B cell (primary cell): Measurements from ENCODE around the gene TAF11L2. TPM values are rescaled to one million over a fixed set of nuclear protein-coding genes. Genes with fewer than 3 reads are reported as not detected.

ENCODE experiments used
- ATAC-seq: fragments of 200-7000 bp; cut with Tn5 transposase; one replicate; pipeline ENCODE4 v1.10.0; 2021; ENCODE audit warnings: low read depth, mild to moderate bottlenecking, moderate number of reproducible peaks, moderate library complexity
- CTCF ChIA-PET: fragments of 350-600 bp; sonication (Branson Sonifier 250); formaldehyde crosslinking; loops from one replicate; lab custom pipeline; 2021; ENCODE audit warnings: antibody characterized with exemption, inconsistent platforms; lab: Charles Lee
- POLR2A ChIA-PET: fragments of 350-600 bp; sonication (Branson Sonifier 250); formaldehyde crosslinking; loops from one replicate; lab custom pipeline; 2021; ENCODE audit warnings: antibody characterized with exemption; lab: Charles Lee
- DNase-seq: peaks from one replicate; pipeline ENCODE4 v3.0.0; 2013
- H2AFZ ChIP-seq: 2 replicates; pipeline ENCODE4 v1.6.1; 2012; ENCODE audit warnings: mild to moderate bottlenecking, low read depth, low read length; ENCODE audit not compliant: insufficient read depth, poor library complexity, severe bottlenecking
- H3K27ac ChIP-seq, 2 donors: 1 replicate in 1 of 2; 2 replicates in 1 of 2; pipeline ENCODE4 v1.5.1; 2012 to 2013; ENCODE audit warnings: low read length in 2 of 2, mild to moderate bottlenecking in 2 of 2, moderate library complexity in 1 of 2
- H3K27me3 ChIP-seq, 4 experiments: fragments of 200-600 bp in 1 of 4; sonication (generic) in 1 of 4; replicated peaks in 1 of 4; 1 replicate in 2 of 4; 2 replicates in 2 of 4; pipeline versions ENCODE4 v1.6.1 to v1.7.0; 2013 to 2016; ENCODE audit warnings: low read length in 3 of 4, mild to moderate bottlenecking in 2 of 4, mixed read lengths in 1 of 4, moderate library complexity in 1 of 4; ENCODE audit not compliant: insufficient read depth in 4 of 4, control insufficient read depth in 3 of 4; ENCODE audit errors: control extremely low read depth in 1 of 4
- H3K36me3 ChIP-seq, 2 experiments: replicated peaks in 1 of 2; 1 replicate in 1 of 2; 2 replicates in 1 of 2; pipeline versions ENCODE4 v1.6.1 to v1.7.1; 2013; ENCODE audit warnings: low read length in 1 of 2; ENCODE audit not compliant: insufficient read depth in 2 of 2, control insufficient read depth in 1 of 2; ENCODE audit errors: control extremely low read depth in 1 of 2, extremely low read depth in 1 of 2
- H3K4me1 ChIP-seq, 2 donors: fragments of 200-600 bp in 1 of 2; sonication (generic) in 1 of 2; 1 replicate in 1 of 2; 2 replicates in 1 of 2; pipeline versions ENCODE4 v1.5.1 to v1.6.1; 2013 to 2017; ENCODE audit warnings: low read length in 2 of 2; ENCODE audit not compliant: control insufficient read depth in 2 of 2, insufficient read depth in 2 of 2
- H3K4me2 ChIP-seq: replicated peaks from 2 replicates; pipeline ENCODE3; 2012; ENCODE audit warnings: mild to moderate bottlenecking, low read depth, low read length; ENCODE audit not compliant: poor library complexity, severe bottlenecking
- H3K4me3 ChIP-seq, 5 experiments: fragments of 200-600 bp in 1 of 5; sonication (generic) in 1 of 5; 1 replicate in 3 of 5; 2 replicates in 2 of 5; pipeline versions ENCODE4 v1.5.1 to v1.7.0; 2011 to 2016; ENCODE audit warnings: low read length in 4 of 5, mild to moderate bottlenecking in 4 of 5, low read depth in 2 of 5, control low read depth in 1 of 5, moderate library complexity in 1 of 5; ENCODE audit not compliant: insufficient read depth in 1 of 5; ENCODE audit errors: control extremely low read depth in 1 of 5, extremely low read depth in 1 of 5
- H3K79me2 ChIP-seq: fragments of 200-600 bp; sonication (generic); one replicate; pipeline ENCODE4 v1.6.0; 2016; ENCODE audit warnings: low read length; ENCODE audit not compliant: control insufficient read depth, insufficient read depth
- H3K9ac ChIP-seq: fragments of 200-600 bp; sonication (generic); 2 replicates; pipeline ENCODE4 v1.6.1; 2017; ENCODE audit warnings: mild to moderate bottlenecking, low read length, moderate library complexity
- H3K9me3 ChIP-seq, 3 donors: one replicate each; pipeline versions ENCODE4 v1.6.1 to v1.7.1; 2013; ENCODE audit warnings: low read length in 2 of 3; ENCODE audit not compliant: control insufficient read depth in 2 of 3, insufficient read depth in 1 of 3; ENCODE audit errors: control extremely low read depth in 1 of 3
- H4K20me1 ChIP-seq: 2 replicates; pipeline ENCODE4 v1.6.0; 2012; ENCODE audit warnings: mild to moderate bottlenecking, low read length; ENCODE audit not compliant: insufficient read depth, control insufficient read depth, poor library complexity, severe bottlenecking
- H3K27ac Mint-ChIP-seq: one replicate; pipeline ENCODE4 v1.8.0; 2021; ENCODE audit warnings: mixed read lengths
- H3K27me3 Mint-ChIP-seq: one replicate; pipeline ENCODE4 v1.8.0; 2021; ENCODE audit warnings: mixed read lengths
- H3K4me1 Mint-ChIP-seq: one replicate; pipeline ENCODE4 v1.8.0; 2021; ENCODE audit warnings: mixed read lengths
- H3K4me3 Mint-ChIP-seq: one replicate; pipeline ENCODE4 v1.8.0; 2021; ENCODE audit warnings: mixed read lengths
- H3K9me3 Mint-ChIP-seq: one replicate; pipeline ENCODE4 v1.8.0; 2022; ENCODE audit warnings: mixed read lengths; ENCODE audit not compliant: insufficient read depth
- CTCF ChIP-seq: fragments of 200-600 bp; IDR thresholded peaks from one replicate; pipeline ENCODE4 v1.8.0; 2022; ENCODE audit warnings: antibody characterized with exemption, mild to moderate bottlenecking
- EZH2 ChIP-seq: IDR thresholded peaks from 2 replicates; pipeline ENCODE4 v1.6.1; 2012; ENCODE audit warnings: borderline replicate concordance, low read depth, mild to moderate bottlenecking, moderate library complexity, low read length; ENCODE audit not compliant: insufficient read depth, poor library complexity, severe bottlenecking
- WGBS: methylation state at CpG from one replicate; pipeline ENCODE4 v1.1.5; 2013; ENCODE audit warnings: missing lambda C conversion rate; ENCODE audit not compliant: insufficient coverage; 5-methylcytosine and 5-hydroxymethylcytosine counted together
- intact Hi-C: fragments of 100-400 bp; cut with micrococcal nuclease; formaldehyde crosslinking; loops from one replicate; pipeline ENCODE4 v1.10.0; 2022
- polyA plus RNA-seq: library from polyadenylated mRNA; depleted of rRNA; stranded (reverse); fragments of >200 nt; gene quantifications from 2 replicates; pipeline ENCODE4 v1.2.3, GENCODE V29; 2012
- total RNA-seq, 2 donors: library from RNA; stranded (reverse); fragments of 120-200 nt in 1 of 2; gene quantifications; 1 replicate in 1 of 2; 2 replicates in 1 of 2; pipeline versions ENCODE4 v1.2.3 to v1.2.4, GENCODE V29; 2013 to 2022

TAF11L2 gene
- total and polyA plus RNA-seq, 2 donors (not counting 1 experiment from before 2014, with no cell fraction given) = not detected

- Histone ChIP-seq H3K79me2 (no peaks in the 10 kb centered on the region), H3K36me3 (no peaks in the 10 kb centered on the region), H3K4me1 (no peaks in the 10 kb centered on the region), H2AFZ (no peak overlapping the region), H3K27ac (no peak overlapping the region), H3K9ac (no peak overlapping the region), H4K20me1 (no peaks in the 10 kb centered on the region), H3K9me3 (peaks cover 0 to 9% (median 6%) of the 10 kb centered on the region in 3 donors), H3K4me2 (no peak overlapping the region), H3K4me3 (no peak overlapping the region), H3K27me3 (no peaks in the 10 kb centered on the region)
- H3K4me3 Mint-ChIP-seq = no peak overlapping the region
- intact Hi-C loops = no loop called here
- ATAC-seq = no peak
- TF ChIP-seq CTCF = no peak
- no peak for TF ChIP-seq EZH2
- H3K27me3 Mint-ChIP-seq = no peaks in the 10 kb centered on the region
- DNase-seq = no peak
- ChIA-PET POLR2A (no interaction called here), CTCF (no interaction called here)
- H3K9me3 Mint-ChIP-seq = peaks cover 6% of the 10 kb centered on the region
- no peak overlapping the region for H3K27ac Mint-ChIP-seq
- no peaks in the 10 kb centered on the region for H3K4me1 Mint-ChIP-seq
- WGBS = no CpG with 5 or more reads among the region's 4 CpGs
Measured at GRCh38 chr5:17452936-17453335, 45.1 kb upstream of the TAF11L2 start.

DNA sequence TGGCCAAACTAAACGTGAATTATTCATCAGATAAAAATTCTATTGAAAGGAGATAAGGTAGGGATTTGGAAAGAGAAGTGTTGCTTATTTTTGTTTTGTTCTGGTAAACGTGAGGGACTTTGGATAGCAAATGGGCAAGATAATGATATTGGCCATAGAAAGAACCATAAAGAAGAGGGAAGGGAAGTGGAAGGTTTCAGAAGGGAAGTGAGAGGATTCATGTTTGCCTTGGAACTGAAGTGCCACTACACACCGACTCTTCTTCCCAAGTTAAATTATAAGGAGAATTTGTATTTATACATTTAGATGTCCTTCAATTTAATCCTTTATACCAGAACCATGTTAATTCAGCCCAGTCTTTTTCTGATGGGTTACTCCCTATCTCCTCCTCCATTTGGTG, 42.1 kb upstream of the TAF11L2 start:
- H3K4me3 ChIP-seq = no peak overlapping the region
- WGBS = 60% methylated on average over 1 of the region's 3 CpGs
- H3K27ac ChIP-seq = no peak overlapping the region
- ATAC-seq (no peak), DNase-seq (no peak)
- no peak overlapping the region for H3K27ac Mint-ChIP-seq
- no peaks in the 10 kb centered on the region for H3K27me3 ChIP-seq
- no peak overlapping the region for H3K4me3 Mint-ChIP-seq
- H3K36me3 ChIP-seq = no peaks in the 10 kb centered on the region
- H3K4me1 ChIP-seq = no peaks in the 10 kb centered on the region
- H3K27me3 Mint-ChIP-seq = peaks cover 3% of the 10 kb centered on the region
- ChIA-PET POLR2A (no interaction called here), CTCF (no interaction called here)
- no peak overlapping the region for H2AFZ ChIP-seq
- no peak overlapping the region for H3K9ac ChIP-seq
- no peak overlapping the region for H3K4me2 ChIP-seq
- TF ChIP-seq EZH2 (no peak), CTCF (no peak)
- no peaks in the 10 kb centered on the region for H3K79me2 ChIP-seq
- H4K20me1 ChIP-seq = no peaks in the 10 kb centered on the region
- intact Hi-C loops = no loop called here
- H3K9me3 ChIP-seq = peaks cover 0 to 9% (median 4%) of the 10 kb centered on the region in 3 donors
- peaks cover 6% of the 10 kb centered on the region for H3K9me3 Mint-ChIP-seq
- no peaks in the 10 kb centered on the region for H3K4me1 Mint-ChIP-seq
